ENCODE measurements around the gene RAPGEF5.

Gene RAPGEF5

GRCh38 chr7:22330903-22331302 is 26.1 kb downstream of the RAPGEF5 start:
- Histone ChIP-seq H3K79me2 (ENCODE audit: control insufficient read depth, insufficient read depth, low read length, unreplicated experiment) (no peaks in the 10 kb centered on the region), H3K27me3 (ENCODE audit: insufficient read depth, low read length) (peaks cover 8% of the 10 kb centered on the region; the same call in 1 of the 2 replicates), H3K4me3 (ENCODE audit: low read depth, low read length) (no peak overlapping the region), H3K36me3 (ENCODE audit: insufficient read depth, low read length) (no peaks in the 10 kb centered on the region), H3K4me1 (ENCODE audit: control insufficient read depth, insufficient read depth, low read length, unreplicated experiment) (no peaks in the 10 kb centered on the region), H3K27ac (ENCODE audit: low read depth, low read length) (no peak overlapping the region), H2AFZ (ENCODE audit: low read length, unreplicated experiment) (no peak overlapping the region)

- H2AFZ ChIP-seq (ENCODE audit: low read length, unreplicated experiment), result no peak overlapping the region
- H3K27ac ChIP-seq (ENCODE audit: low read depth, low read length), result no peak overlapping the region
- no peaks in the 10 kb centered on the region for H3K4me1 ChIP-seq (ENCODE audit: control insufficient read depth, insufficient read depth, low read length, unreplicated experiment)
- H3K4me3 ChIP-seq (ENCODE audit: low read depth, low read length), result no peak overlapping the region
- H3K27me3 ChIP-seq (ENCODE audit: insufficient read depth, low read length), result peaks cover 7% of the 10 kb centered on the region; the same call in 1 of the 2 replicates
- no peaks in the 10 kb centered on the region for H3K79me2 ChIP-seq (ENCODE audit: control insufficient read depth, insufficient read depth, low read length, unreplicated experiment)
- H3K36me3 ChIP-seq (ENCODE audit: insufficient read depth, low read length), result no peaks in the 10 kb centered on the region
Observed at GRCh38 chr7:22329816-22330524, 27.0 kb downstream of the RAPGEF5 start.

GRCh38 chr7:22326181-22326580 is 30.8 kb downstream of the RAPGEF5 start:
- Histone ChIP-seq H3K4me3 (ENCODE audit: low read depth, low read length) (no peak overlapping the region), H2AFZ (ENCODE audit: low read length, unreplicated experiment) (no peak overlapping the region), H3K79me2 (ENCODE audit: control insufficient read depth, insufficient read depth, low read length, unreplicated experiment) (no peaks in the 10 kb centered on the region), H3K27ac (ENCODE audit: low read depth, low read length) (no peak overlapping the region), H3K27me3 (ENCODE audit: insufficient read depth, low read length) (peaks cover 4% of the 10 kb centered on the region; the same call in 1 of the 2 replicates), H3K36me3 (ENCODE audit: insufficient read depth, low read length) (no peaks in the 10 kb centered on the region), H3K4me1 (ENCODE audit: control insufficient read depth, insufficient read depth, low read length, unreplicated experiment) (no peaks in the 10 kb centered on the region)

GRCh38 chr7:22325671-22326070 is 31.3 kb downstream of the RAPGEF5 start:
- Histone ChIP-seq H3K4me1 (ENCODE audit: control insufficient read depth, insufficient read depth, low read length, unreplicated experiment) (no peaks in the 10 kb centered on the region), H3K4me3 (ENCODE audit: low read depth, low read length) (no peak overlapping the region), H3K27ac (ENCODE audit: low read depth, low read length) (no peak overlapping the region), H3K36me3 (ENCODE audit: insufficient read depth, low read length) (no peaks in the 10 kb centered on the region), H2AFZ (ENCODE audit: low read length, unreplicated experiment) (no peak overlapping the region), H3K79me2 (ENCODE audit: control insufficient read depth, insufficient read depth, low read length, unreplicated experiment) (no peaks in the 10 kb centered on the region), H3K27me3 (ENCODE audit: insufficient read depth, low read length) (peaks cover 4% of the 10 kb centered on the region; the same call in 1 of the 2 replicates)

GRCh38 chr7:22323714-22324113 is 33.2 kb downstream of the RAPGEF5 start:
- no peaks in the 10 kb centered on the region for H3K36me3 ChIP-seq (ENCODE audit: insufficient read depth, low read length)
- H3K4me3 ChIP-seq (ENCODE audit: low read depth, low read length), result no peak overlapping the region
- no peaks in the 10 kb centered on the region for H3K27me3 ChIP-seq (ENCODE audit: insufficient read depth, low read length)
- no peak overlapping the region for H2AFZ ChIP-seq (ENCODE audit: low read length, unreplicated experiment)
- no peaks in the 10 kb centered on the region for H3K4me1 ChIP-seq (ENCODE audit: control insufficient read depth, insufficient read depth, low read length, unreplicated experiment)
- H3K79me2 ChIP-seq (ENCODE audit: control insufficient read depth, insufficient read depth, low read length, unreplicated experiment), result no peaks in the 10 kb centered on the region
- no peak overlapping the region for H3K27ac ChIP-seq (ENCODE audit: low read depth, low read length)

GRCh38 chr7:22320416-22320815 is 36.5 kb downstream of the RAPGEF5 start:
- Histone ChIP-seq H3K27ac (ENCODE audit: low read depth, low read length) (no peak overlapping the region), H3K36me3 (ENCODE audit: insufficient read depth, low read length) (no peaks in the 10 kb centered on the region), H3K27me3 (ENCODE audit: insufficient read depth, low read length) (no peaks in the 10 kb centered on the region), H3K79me2 (ENCODE audit: control insufficient read depth, insufficient read depth, low read length, unreplicated experiment) (no peaks in the 10 kb centered on the region), H2AFZ (ENCODE audit: low read length, unreplicated experiment) (no peak overlapping the region), H3K4me1 (ENCODE audit: control insufficient read depth, insufficient read depth, low read length, unreplicated experiment) (no peaks in the 10 kb centered on the region), H3K4me3 (ENCODE audit: low read depth, low read length) (no peak overlapping the region)

- no peak overlapping the region for H3K27ac ChIP-seq (ENCODE audit: low read depth, low read length)
- no peaks in the 10 kb centered on the region for H3K79me2 ChIP-seq (ENCODE audit: control insufficient read depth, insufficient read depth, low read length, unreplicated experiment)
- no peak overlapping the region for H3K4me3 ChIP-seq (ENCODE audit: low read depth, low read length)
- no peaks in the 10 kb centered on the region for H3K36me3 ChIP-seq (ENCODE audit: insufficient read depth, low read length)
- no peaks in the 10 kb centered on the region for H3K27me3 ChIP-seq (ENCODE audit: insufficient read depth, low read length)
- no peaks in the 10 kb centered on the region for H3K4me1 ChIP-seq (ENCODE audit: control insufficient read depth, insufficient read depth, low read length, unreplicated experiment)
- no peak overlapping the region for H2AFZ ChIP-seq (ENCODE audit: low read length, unreplicated experiment)
Observed at GRCh38 chr7:22319424-22320403, 37.2 kb downstream of the RAPGEF5 start.

- H3K4me1 ChIP-seq (ENCODE audit: control insufficient read depth, insufficient read depth, low read length, unreplicated experiment), result no peaks in the 10 kb centered on the region
- no peaks in the 10 kb centered on the region for H3K79me2 ChIP-seq (ENCODE audit: control insufficient read depth, insufficient read depth, low read length, unreplicated experiment)
- no peaks in the 10 kb centered on the region for H3K27me3 ChIP-seq (ENCODE audit: insufficient read depth, low read length)
- no peaks in the 10 kb centered on the region for H3K36me3 ChIP-seq (ENCODE audit: insufficient read depth, low read length)
- no peak overlapping the region for H3K4me3 ChIP-seq (ENCODE audit: low read depth, low read length)
- no peak overlapping the region for H3K27ac ChIP-seq (ENCODE audit: low read depth, low read length)
- H2AFZ ChIP-seq (ENCODE audit: low read length, unreplicated experiment), result no peak overlapping the region
Observed at GRCh38 chr7:22318376-22318775, 38.6 kb downstream of the RAPGEF5 start.

GRCh38 chr7:22317632-22318031 is 39.3 kb downstream of the RAPGEF5 start:
- H2AFZ ChIP-seq (ENCODE audit: low read length, unreplicated experiment), result no peak overlapping the region
- H3K27ac ChIP-seq (ENCODE audit: low read depth, low read length), result no peak overlapping the region

GRCh38 chr7:22316914-22317313 is 40.0 kb downstream of the RAPGEF5 start:
- Histone ChIP-seq H3K36me3 (ENCODE audit: insufficient read depth, low read length) (no peaks in the 10 kb centered on the region), H3K4me3 (ENCODE audit: low read depth, low read length) (no peak overlapping the region), H3K27me3 (ENCODE audit: insufficient read depth, low read length) (no peaks in the 10 kb centered on the region), H2AFZ (ENCODE audit: low read length, unreplicated experiment) (no peak overlapping the region), H3K4me1 (ENCODE audit: control insufficient read depth, insufficient read depth, low read length, unreplicated experiment) (no peaks in the 10 kb centered on the region), H3K27ac (ENCODE audit: low read depth, low read length) (no peak overlapping the region), H3K79me2 (ENCODE audit: control insufficient read depth, insufficient read depth, low read length, unreplicated experiment) (no peaks in the 10 kb centered on the region)

More at GRCh38 chr7:22317632-22318031, 39.3 kb downstream of the RAPGEF5 start:
- Histone ChIP-seq H3K27me3 (ENCODE audit: insufficient read depth, low read length) (no peaks in the 10 kb centered on the region), H3K4me1 (ENCODE audit: control insufficient read depth, insufficient read depth, low read length, unreplicated experiment) (no peaks in the 10 kb centered on the region), H3K36me3 (ENCODE audit: insufficient read depth, low read length) (no peaks in the 10 kb centered on the region), H3K4me3 (ENCODE audit: low read depth, low read length) (no peak overlapping the region), H3K79me2 (ENCODE audit: control insufficient read depth, insufficient read depth, low read length, unreplicated experiment) (no peaks in the 10 kb centered on the region)

Measured in ACC112 (cell line).